AG09309 (cell line): ENCODE measurements around the gene GPR152.
"Not testable (repeated sequence)": the region's sequence is repeated elsewhere in the genome, so short reads cannot be mapped to it uniquely, and the experiment has no call there.

ENCODE experiments used
- DNase-seq: peaks from one replicate; pipeline ENCODE4 v3.0.0-alpha.2; 2010; ENCODE audit warnings: low read depth
- H3K4me3 ChIP-seq: 2 replicates; pipeline ENCODE4 v1.5.1; 2011; ENCODE audit warnings: mild to moderate bottlenecking, low read depth, low read length, moderate library complexity; ENCODE audit not compliant: control insufficient read depth
- TF ChIP-seq, protein P1 (sequence below): IDR thresholded peaks from 2 replicates; pipeline ENCODE4 v1.5.1; 2011; ENCODE audit warnings: mild to moderate bottlenecking, low read depth, low read length, inconsistent platforms; ENCODE audit not compliant: insufficient read depth, control insufficient read depth; ENCODE audit errors: missing control alignments

The GPR152 gene

DNA sequence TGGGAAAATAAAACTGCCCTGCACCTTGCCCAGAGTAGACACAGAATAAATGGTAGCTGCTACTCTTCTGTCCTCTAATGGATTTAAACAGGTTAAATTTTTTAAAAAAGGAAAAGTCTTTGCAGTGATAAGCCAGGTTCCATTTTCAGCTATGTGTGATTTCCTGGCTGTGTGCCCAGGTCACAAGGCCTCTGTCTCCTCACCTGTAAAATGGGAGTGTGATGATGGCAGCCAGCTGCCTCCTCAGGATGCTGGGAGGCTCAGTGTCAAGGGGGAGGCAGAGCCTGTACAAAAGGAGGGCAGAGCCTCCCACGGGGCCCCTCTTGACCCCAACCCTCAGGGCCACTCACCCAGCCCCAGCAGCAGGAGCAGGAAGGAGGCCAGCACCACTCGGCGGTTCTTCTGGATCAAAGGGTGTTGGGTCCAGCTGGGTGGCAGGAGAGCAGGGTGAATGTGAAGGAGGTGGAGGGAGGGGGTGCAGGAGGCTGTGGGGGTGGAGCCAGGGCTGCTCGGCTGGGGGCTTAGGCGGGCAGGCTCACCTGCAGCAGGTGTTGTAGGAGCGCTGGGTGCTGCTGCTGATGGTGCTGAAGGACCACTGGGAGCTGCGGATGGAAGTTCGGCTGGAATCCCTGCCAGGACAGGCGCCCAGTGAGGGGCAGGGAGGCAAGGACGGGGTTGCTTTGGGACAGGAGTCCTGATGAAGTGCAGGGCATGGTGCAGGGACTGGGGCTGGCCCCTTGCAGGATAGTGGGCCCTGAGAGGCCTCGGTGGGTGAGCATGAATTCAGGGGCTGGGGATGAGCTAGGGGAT is 14.6 kb upstream of the GPR152 start:
- no peak overlapping the region for H3K4me3 ChIP-seq
- TF ChIP-seq, protein P1, sequence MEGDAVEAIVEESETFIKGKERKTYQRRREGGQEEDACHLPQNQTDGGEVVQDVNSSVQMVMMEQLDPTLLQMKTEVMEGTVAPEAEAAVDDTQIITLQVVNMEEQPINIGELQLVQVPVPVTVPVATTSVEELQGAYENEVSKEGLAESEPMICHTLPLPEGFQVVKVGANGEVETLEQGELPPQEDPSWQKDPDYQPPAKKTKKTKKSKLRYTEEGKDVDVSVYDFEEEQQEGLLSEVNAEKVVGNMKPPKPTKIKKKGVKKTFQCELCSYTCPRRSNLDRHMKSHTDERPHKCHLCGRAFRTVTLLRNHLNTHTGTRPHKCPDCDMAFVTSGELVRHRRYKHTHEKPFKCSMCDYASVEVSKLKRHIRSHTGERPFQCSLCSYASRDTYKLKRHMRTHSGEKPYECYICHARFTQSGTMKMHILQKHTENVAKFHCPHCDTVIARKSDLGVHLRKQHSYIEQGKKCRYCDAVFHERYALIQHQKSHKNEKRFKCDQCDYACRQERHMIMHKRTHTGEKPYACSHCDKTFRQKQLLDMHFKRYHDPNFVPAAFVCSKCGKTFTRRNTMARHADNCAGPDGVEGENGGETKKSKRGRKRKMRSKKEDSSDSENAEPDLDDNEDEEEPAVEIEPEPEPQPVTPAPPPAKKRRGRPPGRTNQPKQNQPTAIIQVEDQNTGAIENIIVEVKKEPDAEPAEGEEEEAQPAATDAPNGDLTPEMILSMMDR: no peak
- DNase-seq: no peak

GRCh38 chr11:67466367-67466766 is 13.8 kb upstream of the GPR152 start:
- H3K4me3 ChIP-seq: no peak overlapping the region
- no peak for DNase-seq
- TF ChIP-seq, protein P1: no peak

DNA sequence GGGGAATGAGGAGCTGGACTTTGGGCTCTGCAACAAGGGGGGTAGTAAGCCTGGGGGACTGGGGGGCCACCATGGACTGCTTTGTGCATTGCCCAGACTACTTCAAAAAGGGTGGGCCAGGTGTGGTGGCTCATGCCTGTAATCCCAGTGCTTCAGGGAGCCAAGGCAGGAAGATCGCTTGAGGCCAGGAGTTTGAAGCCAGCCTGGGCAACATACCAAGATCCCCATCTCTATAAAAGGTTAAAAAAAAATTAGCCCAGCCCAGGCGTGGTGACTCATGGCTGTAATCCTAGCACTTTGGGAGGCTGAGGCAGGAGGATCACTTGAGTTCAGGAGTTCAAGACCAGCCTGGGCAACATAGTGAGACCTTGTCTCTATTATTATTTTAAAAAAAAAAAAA is 13.0 kb upstream of the GPR152 start:
- H3K4me3 ChIP-seq, DNase-seq: not testable (repeated sequence)

GRCh38 chr11:67465189-67465510 is 12.6 kb upstream of the GPR152 start:
- no peak overlapping the region for H3K4me3 ChIP-seq
- DNase-seq: no peak
- TF ChIP-seq, protein P1: no peak

GRCh38 chr11:67464411-67465188 is 12.1 kb upstream of the GPR152 start:
- no peak for DNase-seq
- TF ChIP-seq, protein P1: no peak
- no peak overlapping the region for H3K4me3 ChIP-seq

GRCh38 chr11:67463680-67464410 is 11.3 kb upstream of the GPR152 start:
- no peak for DNase-seq
- no peak overlapping the region for H3K4me3 ChIP-seq
- TF ChIP-seq, protein P1: no peak
